Lung (tissue), 12 donors: Measurements from ENCODE around the gene OSR1. TPM values are rescaled to one million over a fixed set of nuclear protein-coding genes. Genes with fewer than 3 reads are reported as not detected.
"Not testable (repeated sequence)": the region's sequence is repeated elsewhere in the genome, so short reads cannot be mapped to it uniquely, and the experiment has no call there.

Source experiments
- ATAC-seq: fragments of 200-7000 bp; cut with Tn5 transposase; one replicate; pipeline ENCODE4 v1.9.1; 2020; ENCODE audit warnings: moderate number of reproducible peaks; ENCODE audit not compliant: insufficient read depth, low FRiP score
- DNase-seq, 3 donors: peaks; one replicate each; pipeline ENCODE4 v3.0.0-alpha.2; 2013 to 2017
- H3K27ac ChIP-seq, 2 donors: one replicate each; pipeline ENCODE4 v1.5.1; 2013; ENCODE audit warnings: mild to moderate bottlenecking in 2 of 2, moderate library complexity in 2 of 2, control low read depth in 1 of 2, inconsistent platforms in 1 of 2, low read depth in 1 of 2, low read length in 1 of 2
- H3K27me3 ChIP-seq, 3 donors: one replicate each; pipeline ENCODE4 v1.5.1; 2013; ENCODE audit warnings: low read length in 2 of 3; ENCODE audit not compliant: control insufficient read depth in 3 of 3, insufficient read depth in 3 of 3
- H3K36me3 ChIP-seq, 4 donors: one replicate each; pipeline ENCODE4 v1.5.1; 2013; ENCODE audit warnings: low read length in 4 of 4, mild to moderate bottlenecking in 1 of 4, moderate library complexity in 1 of 4; ENCODE audit not compliant: control insufficient read depth in 4 of 4, insufficient read depth in 4 of 4
- H3K4me1 ChIP-seq, 5 donors: one replicate each; pipeline ENCODE4 v1.5.1; 2013; ENCODE audit warnings: low read length in 5 of 5, mild to moderate bottlenecking in 2 of 5, moderate library complexity in 1 of 5; ENCODE audit not compliant: control insufficient read depth in 5 of 5, insufficient read depth in 5 of 5
- H3K4me3 ChIP-seq: one replicate; pipeline ENCODE4 v1.5.1; 2013; ENCODE audit warnings: mild to moderate bottlenecking, control low read depth, moderate library complexity
- H3K9ac ChIP-seq, 2 donors: one replicate each; pipeline ENCODE4 v1.5.1; 2013; ENCODE audit warnings: low read length in 2 of 2, control low read depth in 1 of 2; ENCODE audit not compliant: insufficient read depth in 1 of 2
- H3K9me3 ChIP-seq, 4 donors: one replicate each; pipeline ENCODE4 v1.5.1; 2013; ENCODE audit warnings: low read length in 3 of 4, mild to moderate bottlenecking in 1 of 4, moderate library complexity in 1 of 4; ENCODE audit not compliant: control insufficient read depth in 4 of 4, insufficient read depth in 3 of 4
- CTCF ChIP-seq: IDR thresholded peaks from 2 replicates; pipeline ENCODE4 v1.5.1; 2012; ENCODE audit warnings: mild to moderate bottlenecking; ENCODE audit errors: control extremely low read depth, extremely low read depth
- WGBS, 2 donors: extraction: QIAGEN DNeasy Blood & Tissue Kit; methylation state at CpG; one replicate each; pipeline ENCODE4 v1.1.7; 2013; 5-methylcytosine and 5-hydroxymethylcytosine counted together
- polyA plus RNA-seq, 2 donors: library from polyadenylated mRNA; stranded (reverse); fragments of 200-250 nt; gene quantifications; one replicate each; pipeline ENCODE4 v1.2.1, GENCODE V29; 2013
- total RNA-seq, 2 donors: library from RNA; depleted of rRNA in 1 of 2; stranded (reverse); fragments of >200 nt in 1 of 2; gene quantifications; one replicate each; pipeline ENCODE4 v1.2.1, GENCODE V29; 2014 to 2021
- donor health status: control.
- donor health status: control.
- donor health status: Bipolar disorder and iron deficiency.
- donor health status: healthy.
- donor health status: DM: yes; HTN: yes; CAD: no.

OSR1 gene
- total and polyA plus RNA-seq, 4 donors, result 8.6 to 36.2 (median 22.3) TPM

- Histone ChIP-seq H3K27me3 (no peaks in the 10 kb centered on the region), H3K27ac (no peak overlapping the region), H3K4me3 (no peak overlapping the region), H3K9me3 (peaks cover 0 to 4% (median 0%) of the 10 kb centered on the region in 4 donors), H3K36me3 (no peaks in the 10 kb centered on the region), H3K9ac (no peak overlapping the region), H3K4me1 (no peaks in the 10 kb centered on the region)
- DNase-seq (no peak), ATAC-seq (no peak)
- WGBS, 2 donors, result 91% methylated on average over 6 of the region's 6 CpGs
- TF ChIP-seq CTCF, result no peak
Measured at GRCh38 chr2:19313553-19313952, 44.9 kb downstream of the OSR1 start.

GRCh38 chr2:19312949-19313348 lies 45.5 kb downstream of the OSR1 start:
- DNase-seq (peak in 2 of 3 donors; percentile 33 to 45), ATAC-seq (no peak)
- Histone ChIP-seq H3K36me3 (no peaks in the 10 kb centered on the region), H3K4me3 (no peak overlapping the region), H3K27me3 (no peaks in the 10 kb centered on the region), H3K9ac (no peak overlapping the region), H3K27ac (no peak overlapping the region), H3K9me3 (peaks cover 0 to 4% (median 0%) of the 10 kb centered on the region in 4 donors), H3K4me1 (no peaks in the 10 kb centered on the region)
- TF ChIP-seq CTCF, result no peak

- 66 to 78% methylated on average over 16 to 17 of the region's 18 CpGs for WGBS, 2 donors
- not testable (repeated sequence) for DNase-seq, H3K27me3 ChIP-seq, H3K4me3 ChIP-seq, H3K9me3 ChIP-seq, ATAC-seq, H3K27ac ChIP-seq, H3K4me1 ChIP-seq, H3K36me3 ChIP-seq, H3K9ac ChIP-seq
Measured at GRCh38 chr2:19306065-19306464, 52.4 kb downstream of the OSR1 start.

- not testable (repeated sequence) for ATAC-seq, DNase-seq, H3K27ac ChIP-seq, H3K9ac ChIP-seq, H3K4me1 ChIP-seq, H3K4me3 ChIP-seq, H3K36me3 ChIP-seq, H3K9me3 ChIP-seq, H3K27me3 ChIP-seq
- 63 to 84% methylated on average over 5 to 8 of the region's 15 CpGs for WGBS, 2 donors
Measured at GRCh38 chr2:19305400-19306055, 52.9 kb downstream of the OSR1 start.
